ENCODE data around the gene GRAMD1A.
"Not testable (repeated sequence)": the region's sequence is repeated elsewhere in the genome, so short reads cannot be mapped to it uniquely, and the experiment has no call there.

GRAMD1A gene

GRCh38 chr19:35038623-35039512 lies 38.7 kb downstream of the GRAMD1A start:
- DNase-seq = peak; percentile 70

GRCh38 chr19:35039881-35040825 lies 40.0 kb downstream of the GRAMD1A start:
- DNase-seq = no peak

- no peak for DNase-seq
Measured at GRCh38 chr19:35040826-35041547, 40.9 kb downstream of the GRAMD1A start.

- DNase-seq = no peak
Measured at GRCh38 chr19:35041548-35042055, 41.5 kb downstream of the GRAMD1A start, which contains the start of gene HPN. HPN (plus strand) TSS chr19:35041721; CDS start chr19:35042507, 786 bp downstream.

GRCh38 chr19:35042056-35042730 lies 42.1 kb downstream of the GRAMD1A start:
- DNase-seq = no peak

GRCh38 chr19:35042954-35043604 lies 43.0 kb downstream of the GRAMD1A start:
- DNase-seq = no peak

- DNase-seq = no peak
Measured at GRCh38 chr19:35043906-35044305, 43.8 kb downstream of the GRAMD1A start.

- peak; percentile 14 for DNase-seq
Measured at GRCh38 chr19:35044317-35045117, 44.4 kb downstream of the GRAMD1A start.

- peak; percentile 81 for DNase-seq
Measured at GRCh38 chr19:35045667-35046300, 45.7 kb downstream of the GRAMD1A start.

GRCh38 chr19:35046461-35046860 lies 46.3 kb downstream of the GRAMD1A start:
- DNase-seq = no peak

GRCh38 chr19:35048911-35049411 lies 48.8 kb downstream of the GRAMD1A start:
- no peak for DNase-seq

- no peak for DNase-seq
Measured at GRCh38 chr19:35049456-35049855, 49.3 kb downstream of the GRAMD1A start.

- not testable (repeated sequence) for DNase-seq
Measured at GRCh38 chr19:35050662-35051061, 50.5 kb downstream of the GRAMD1A start.

- not testable (repeated sequence) for DNase-seq
Measured at GRCh38 chr19:35051268-35051667, 51.1 kb downstream of the GRAMD1A start.

- DNase-seq = no peak
Measured at GRCh38 chr19:35051796-35052195, 51.7 kb downstream of the GRAMD1A start.

GRCh38 chr19:35052599-35053190 lies 52.6 kb downstream of the GRAMD1A start:
- no peak for DNase-seq

- no peak for DNase-seq
Measured at GRCh38 chr19:35053667-35054293, 53.7 kb downstream of the GRAMD1A start.

- no peak for DNase-seq
Measured at GRCh38 chr19:35054626-35055025, 54.5 kb downstream of the GRAMD1A start.

GRCh38 chr19:35055715-35056179 lies 55.6 kb downstream of the GRAMD1A start:
- DNase-seq = no peak

Data from MV-4-11 (cell line).